ENCODE results near the gene EXOC1.

EXOC1 gene

DNA sequence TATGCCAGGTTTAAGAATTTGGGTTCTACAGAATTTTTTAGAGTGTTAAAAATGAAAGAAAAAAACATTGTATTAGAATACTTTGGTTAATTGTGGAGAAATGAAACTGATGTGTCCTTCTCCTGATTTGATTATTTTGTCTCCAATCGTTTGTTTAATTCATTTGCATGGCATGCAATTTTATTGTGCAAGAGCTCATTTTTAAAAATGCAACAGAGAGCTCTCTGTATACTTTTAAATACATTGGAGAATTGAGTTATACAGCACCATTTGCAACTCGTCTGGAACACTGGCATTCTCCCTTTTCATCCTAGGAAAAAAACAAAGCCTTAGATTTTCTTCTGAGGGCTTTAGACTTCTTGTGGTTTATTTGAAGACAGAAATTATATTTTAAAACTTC, 33.2 kb upstream of the EXOC1 start:
- ChIA-PET CTCF (no interaction called here), POLR2A (ENCODE audit: low non-redundant PET) (no interaction called here)
- TF ChIP-seq, protein P1, sequence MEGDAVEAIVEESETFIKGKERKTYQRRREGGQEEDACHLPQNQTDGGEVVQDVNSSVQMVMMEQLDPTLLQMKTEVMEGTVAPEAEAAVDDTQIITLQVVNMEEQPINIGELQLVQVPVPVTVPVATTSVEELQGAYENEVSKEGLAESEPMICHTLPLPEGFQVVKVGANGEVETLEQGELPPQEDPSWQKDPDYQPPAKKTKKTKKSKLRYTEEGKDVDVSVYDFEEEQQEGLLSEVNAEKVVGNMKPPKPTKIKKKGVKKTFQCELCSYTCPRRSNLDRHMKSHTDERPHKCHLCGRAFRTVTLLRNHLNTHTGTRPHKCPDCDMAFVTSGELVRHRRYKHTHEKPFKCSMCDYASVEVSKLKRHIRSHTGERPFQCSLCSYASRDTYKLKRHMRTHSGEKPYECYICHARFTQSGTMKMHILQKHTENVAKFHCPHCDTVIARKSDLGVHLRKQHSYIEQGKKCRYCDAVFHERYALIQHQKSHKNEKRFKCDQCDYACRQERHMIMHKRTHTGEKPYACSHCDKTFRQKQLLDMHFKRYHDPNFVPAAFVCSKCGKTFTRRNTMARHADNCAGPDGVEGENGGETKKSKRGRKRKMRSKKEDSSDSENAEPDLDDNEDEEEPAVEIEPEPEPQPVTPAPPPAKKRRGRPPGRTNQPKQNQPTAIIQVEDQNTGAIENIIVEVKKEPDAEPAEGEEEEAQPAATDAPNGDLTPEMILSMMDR (conservative IDR thresholded peaks at IDR 0.05; ENCODE audit: low read depth): no peak
- no peak overlapping the region for H3K27ac ChIP-seq
- no peak for DNase-seq (ENCODE audit: low spot score)

DNA sequence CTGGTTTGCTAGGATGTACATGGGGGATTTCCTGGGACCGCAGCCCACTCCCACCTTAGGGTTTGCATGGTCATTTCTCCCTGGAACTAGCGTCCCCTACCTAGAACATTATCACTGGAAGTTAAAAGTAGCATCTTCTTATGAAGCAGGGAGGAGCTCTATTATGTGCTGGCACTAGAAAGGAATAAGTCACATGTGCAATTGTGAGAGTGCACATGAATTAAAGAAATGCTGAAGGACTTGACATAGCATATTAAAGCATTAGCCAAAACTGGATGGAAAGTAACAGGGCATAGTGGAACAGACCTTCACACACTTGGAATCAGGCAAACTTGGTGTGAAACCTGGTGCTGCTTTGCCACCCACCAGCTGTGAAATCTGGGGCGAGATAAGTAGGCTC, 31.1 kb upstream of the EXOC1 start:
- POLR2A ChIA-PET (ENCODE audit: low non-redundant PET): no interaction called here
- CTCF ChIA-PET: no interaction called here
- no peak for DNase-seq (ENCODE audit: low spot score)
- TF ChIP-seq, protein P1 (conservative IDR thresholded peaks at IDR 0.05; ENCODE audit: low read depth): no peak
- no peak overlapping the region for H3K27ac ChIP-seq

DNA sequence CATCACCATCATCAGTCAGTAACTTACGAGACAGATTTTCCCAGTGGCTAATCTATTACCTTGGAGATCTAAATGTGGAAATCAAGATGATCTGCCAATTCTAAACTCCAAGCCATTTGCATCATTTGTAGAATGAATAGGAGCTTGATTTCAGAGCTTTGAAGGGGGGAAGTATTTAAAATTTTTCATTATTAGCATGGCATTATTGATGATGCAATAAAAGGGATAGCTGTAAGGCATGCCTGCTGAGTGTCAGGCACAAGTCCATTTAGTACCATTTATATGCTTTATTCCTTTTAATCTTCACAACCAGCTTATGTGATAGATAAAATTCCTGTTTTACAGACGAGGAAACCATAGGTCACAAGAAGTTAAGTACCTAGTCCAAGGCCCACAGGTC, 28.6 kb upstream of the EXOC1 start:
- TF ChIP-seq, protein P1 (conservative IDR thresholded peaks at IDR 0.05; ENCODE audit: low read depth): no peak
- H3K27ac ChIP-seq: no peak overlapping the region
- CTCF ChIA-PET: interaction anchor here (0.6 kb wide), 1 partner anchor 375 kb away, joined by 4 read pairs; no protein-coding TSS in a partner anchor
- POLR2A ChIA-PET (ENCODE audit: low non-redundant PET): no interaction called here
- DNase-seq (ENCODE audit: low spot score): no peak

DNA sequence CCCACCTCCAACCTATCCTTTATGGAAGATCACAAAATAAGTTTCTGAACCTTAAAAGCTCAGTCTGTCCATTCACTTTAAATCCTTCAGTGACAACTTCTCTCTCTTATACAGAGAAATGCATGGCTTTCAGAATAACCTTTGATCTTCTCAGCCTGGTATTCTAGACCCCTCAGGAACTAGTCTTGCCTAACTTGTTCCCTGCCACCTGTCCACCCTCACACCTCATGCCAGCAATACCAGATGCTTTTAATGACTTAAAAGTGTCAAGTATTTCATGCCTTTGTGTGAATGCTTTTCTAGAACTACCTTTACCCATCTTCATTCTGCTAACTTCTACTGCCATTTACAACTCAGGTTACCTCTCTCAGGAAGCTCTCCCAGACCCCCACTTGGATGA, 26.5 kb upstream of the EXOC1 start:
- DNase-seq (ENCODE audit: low spot score): no peak
- H3K27ac ChIP-seq: no peak overlapping the region
- ChIA-PET POLR2A (ENCODE audit: low non-redundant PET) (no interaction called here), CTCF (no interaction called here)
- TF ChIP-seq, protein P1 (conservative IDR thresholded peaks at IDR 0.05; ENCODE audit: low read depth): no peak

DNA sequence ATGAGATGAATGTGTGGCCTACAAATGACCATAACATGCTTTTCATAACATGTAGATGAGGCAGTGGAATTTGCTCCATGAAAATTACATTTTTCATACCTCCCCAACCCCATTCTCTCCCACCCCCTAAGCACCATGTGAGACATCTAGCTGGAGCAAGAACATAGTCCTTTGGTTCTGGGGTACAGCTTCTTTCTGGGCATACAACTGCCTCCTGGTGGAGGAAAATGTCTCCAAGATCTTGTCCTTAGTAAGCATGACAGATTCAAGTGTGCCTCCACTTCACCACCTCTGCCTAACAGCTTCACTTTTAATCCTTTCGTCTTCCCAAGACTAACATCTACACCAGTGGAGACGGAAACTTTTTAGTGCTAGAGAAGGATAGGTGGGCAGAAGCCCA, 25.9 kb upstream of the EXOC1 start:
- CTCF ChIA-PET: no interaction called here
- TF ChIP-seq, protein P1 (conservative IDR thresholded peaks at IDR 0.05; ENCODE audit: low read depth): no peak
- no peak for DNase-seq (ENCODE audit: low spot score)
- POLR2A ChIA-PET (ENCODE audit: low non-redundant PET): no interaction called here
- no peak overlapping the region for H3K27ac ChIP-seq

DNA sequence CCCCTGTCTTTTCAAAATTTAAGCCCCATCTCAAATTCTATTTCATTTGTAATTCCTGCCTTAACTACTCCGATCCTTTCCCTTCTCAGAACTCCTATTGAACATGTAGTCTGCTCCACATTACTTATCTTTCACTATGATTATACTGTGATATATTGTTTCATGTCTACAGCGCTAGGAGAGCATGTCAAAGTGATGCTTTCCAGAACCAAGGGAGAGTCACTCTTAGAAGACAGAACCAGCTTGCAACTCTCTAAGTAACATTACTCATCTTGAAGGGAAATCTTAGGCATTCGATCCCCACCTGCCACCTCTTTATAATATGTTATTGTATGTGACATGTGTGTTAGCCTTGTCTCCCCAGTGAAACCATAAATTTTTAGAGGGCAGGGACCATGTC, 23.4 kb upstream of the EXOC1 start:
- no peak for DNase-seq (ENCODE audit: low spot score)
- H3K27ac ChIP-seq: no peak overlapping the region
- CTCF ChIA-PET: interaction anchor here (1.6 kb wide), 1 partner anchor 37 kb away, joined by 3 read pairs; no protein-coding TSS in a partner anchor
- POLR2A ChIA-PET (ENCODE audit: low non-redundant PET): no interaction called here
- TF ChIP-seq, protein P1 (conservative IDR thresholded peaks at IDR 0.05; ENCODE audit: low read depth): no peak

DNA sequence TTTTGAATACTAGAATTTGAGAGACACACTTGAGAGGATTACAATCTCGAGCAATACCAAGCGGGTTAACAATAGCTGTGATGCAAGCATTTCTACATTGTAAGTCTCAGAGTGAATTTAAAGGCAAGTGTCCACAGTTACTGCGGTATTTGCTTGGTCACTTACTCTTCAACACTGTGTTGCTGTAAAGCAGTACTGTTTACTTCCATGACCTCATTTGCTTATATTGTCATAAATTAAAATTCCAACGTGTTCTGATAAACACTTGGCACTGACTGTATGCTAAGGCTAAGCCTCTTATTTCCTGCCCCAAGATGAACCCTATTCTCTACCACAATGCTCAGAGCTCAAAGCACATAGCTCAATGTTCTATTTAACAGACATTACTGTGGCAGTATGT, 22.7 kb upstream of the EXOC1 start:
- POLR2A ChIA-PET (ENCODE audit: low non-redundant PET): no interaction called here
- TF ChIP-seq, protein P1 (conservative IDR thresholded peaks at IDR 0.05; ENCODE audit: low read depth): no peak
- DNase-seq (ENCODE audit: low spot score): no peak
- no peak overlapping the region for H3K27ac ChIP-seq
- CTCF ChIA-PET: interaction anchor here (0.6 to 1.6 kb wide), 2 partner anchors 36 to 44 kb away, joined by 3 read pairs; no protein-coding TSS in a partner anchor

Data from RWPE1 (cell line).